HUES48 (cell line): Measurements from ENCODE around the gene SLC47A1.
"Not testable (repeated sequence)": the region's sequence is repeated elsewhere in the genome, so short reads cannot be mapped to it uniquely, and the experiment has no call there.

Experiments
- H3K27ac ChIP-seq: one replicate; pipeline ENCODE4 v1.7.0; 2013; ENCODE audit warnings: low read depth, low read length, inconsistent platforms
- H3K27me3 ChIP-seq: 2 replicates; pipeline ENCODE4 v1.6.1; 2013; ENCODE audit warnings: mild to moderate bottlenecking, low read length; ENCODE audit not compliant: control insufficient read depth, insufficient read depth
- H3K36me3 ChIP-seq: 2 replicates; pipeline ENCODE4 v1.6.1; 2013; ENCODE audit warnings: low read length; ENCODE audit not compliant: control insufficient read depth, insufficient read depth
- H3K4me1 ChIP-seq: 2 replicates; pipeline ENCODE4 v1.6.1; 2013; ENCODE audit warnings: mild to moderate bottlenecking, low read length; ENCODE audit not compliant: control insufficient read depth, insufficient read depth
- H3K4me3 ChIP-seq: 2 replicates; pipeline ENCODE4 v1.5.1; 2013; ENCODE audit warnings: mild to moderate bottlenecking, low read depth, low read length
- H3K9ac ChIP-seq: 2 replicates; pipeline ENCODE4 v1.6.1; 2013; ENCODE audit warnings: mild to moderate bottlenecking, low read depth, low read length, moderate library complexity
- H3K9me3 ChIP-seq: 2 replicates; pipeline ENCODE4 v1.6.1; 2013; ENCODE audit warnings: low read length; ENCODE audit not compliant: control insufficient read depth, insufficient read depth

SLC47A1 gene

GRCh38 chr17:19523690-19524089 is 10.0 kb upstream of the SLC47A1 start:
- no peak overlapping the region for H3K4me3 ChIP-seq

GRCh38 chr17:19526950-19527349 is 6.7 kb upstream of the SLC47A1 start:
- not testable (repeated sequence) for H3K36me3 ChIP-seq, H3K4me1 ChIP-seq, H3K9me3 ChIP-seq, H3K27ac ChIP-seq, H3K4me3 ChIP-seq, H3K9ac ChIP-seq, H3K27me3 ChIP-seq

More at GRCh38 chr17:19523690-19524089, 10.0 kb upstream of the SLC47A1 start:
- Histone ChIP-seq H3K9ac (no peak overlapping the region), H3K27ac (no peak overlapping the region), H3K27me3 (no peaks in the 10 kb centered on the region), H3K36me3 (no peaks in the 10 kb centered on the region), H3K4me1 (0 out of 2 replicates have a peak, but pooled peaks cover 3% of the 10 kb centered on the region), H3K9me3 (no peaks in the 10 kb centered on the region)

- no peak overlapping the region for H3K27ac ChIP-seq
- no peak overlapping the region for H3K9ac ChIP-seq
- no peaks in the 10 kb centered on the region for H3K4me1 ChIP-seq
- H3K27me3 ChIP-seq: peaks cover 40% of the 10 kb centered on the region
- H3K36me3 ChIP-seq: no peaks in the 10 kb centered on the region
- H3K9me3 ChIP-seq: no peaks in the 10 kb centered on the region
- H3K4me3 ChIP-seq: no peak overlapping the region
These were observed 1.7 kb upstream of the SLC47A1 start for GRCh38 chr17:19531780-19532501.

GRCh38 chr17:19533036-19533717 is 477 bp upstream of the SLC47A1 start:
- Histone ChIP-seq H3K4me1 (no peaks in the 10 kb centered on the region), H3K27me3 (peaks cover 40% of the 10 kb centered on the region), H3K27ac (no peak overlapping the region), H3K9me3 (no peaks in the 10 kb centered on the region), H3K9ac (no peak overlapping the region), H3K4me3 (peak overlapping the region; percentile 63), H3K36me3 (no peaks in the 10 kb centered on the region)

GRCh38 chr17:19534562-19535149 is 1.0 kb downstream of the SLC47A1 start:
- H3K27me3 ChIP-seq: peaks cover 40% of the 10 kb centered on the region
- no peak overlapping the region for H3K27ac ChIP-seq
- peaks cover 2% of the 10 kb centered on the region; the same call in 1 of the 2 replicates for H3K4me1 ChIP-seq
- H3K4me3 ChIP-seq: peak overlapping the region; percentile 63
- H3K36me3 ChIP-seq: no peaks in the 10 kb centered on the region
- H3K9ac ChIP-seq: no peak overlapping the region
- H3K9me3 ChIP-seq: no peaks in the 10 kb centered on the region

- Histone ChIP-seq H3K36me3 (no peaks in the 10 kb centered on the region), H3K27ac (no peak overlapping the region), H3K27me3 (peaks cover 34% of the 10 kb centered on the region), H3K9ac (no peak overlapping the region), H3K4me3 (no peak overlapping the region), H3K4me1 (peaks cover 2% of the 10 kb centered on the region; the same call in 1 of the 2 replicates), H3K9me3 (no peaks in the 10 kb centered on the region)
These were observed 3.5 kb downstream of the SLC47A1 start for GRCh38 chr17:19537111-19537510.

- Histone ChIP-seq H3K4me1 (peaks cover 2% of the 10 kb centered on the region; the same call in 1 of the 2 replicates), H3K9me3 (no peaks in the 10 kb centered on the region), H3K4me3 (no peak overlapping the region), H3K27ac (no peak overlapping the region), H3K9ac (no peak overlapping the region), H3K27me3 (peaks cover 21% of the 10 kb centered on the region), H3K36me3 (no peaks in the 10 kb centered on the region)
These were observed 4.7 kb downstream of the SLC47A1 start for GRCh38 chr17:19538095-19539039.

GRCh38 chr17:19539040-19539399 is 5.4 kb downstream of the SLC47A1 start:
- no peak overlapping the region for H3K27ac ChIP-seq
- no peaks in the 10 kb centered on the region for H3K36me3 ChIP-seq
- H3K9ac ChIP-seq: no peak overlapping the region
- H3K4me3 ChIP-seq: no peak overlapping the region
- H3K4me1 ChIP-seq: peaks cover 2% of the 10 kb centered on the region; the same call in 1 of the 2 replicates
- H3K27me3 ChIP-seq: peaks cover 15% of the 10 kb centered on the region
- no peaks in the 10 kb centered on the region for H3K9me3 ChIP-seq

- Histone ChIP-seq H3K27ac (no peak overlapping the region), H3K36me3 (no peaks in the 10 kb centered on the region), H3K9me3 (no peaks in the 10 kb centered on the region), H3K27me3 (peaks cover 6% of the 10 kb centered on the region), H3K4me3 (no peak overlapping the region), H3K4me1 (peaks cover 2% of the 10 kb centered on the region; the same call in 1 of the 2 replicates), H3K9ac (no peak overlapping the region)
These were observed 6.2 kb downstream of the SLC47A1 start for GRCh38 chr17:19539841-19540311.

- Histone ChIP-seq H3K36me3 (no peaks in the 10 kb centered on the region), H3K9ac (no peak overlapping the region), H3K27ac (no peak overlapping the region), H3K4me1 (peaks cover 2% of the 10 kb centered on the region; the same call in 1 of the 2 replicates), H3K27me3 (0 out of 2 replicates have a peak, but pooled peaks cover 4% of the 10 kb centered on the region), H3K9me3 (no peaks in the 10 kb centered on the region), H3K4me3 (no peak overlapping the region)
These were observed 7.2 kb downstream of the SLC47A1 start for GRCh38 chr17:19540706-19541370.
